K562 (cell line): Measurements from ENCODE around the gene UBR1. TPM values are rescaled to one million over a fixed set of nuclear protein-coding genes. Genes with fewer than 3 reads are reported as not detected.

Experiments used
- CXXC5 ChIP-seq: fragments of 250-450 bp; sonication (Bioruptor Pico); IDR thresholded peaks from 2 replicates; pipeline ENCODE4 v1.8.0; 2022; ENCODE audit warnings: inconsistent platforms, mild to moderate bottlenecking, moderate library complexity
- ETV5 ChIP-seq: sonication (generic); formaldehyde crosslinking; IDR thresholded peaks from 2 replicates; pipeline ENCODE4 v1.4.0; 2020; ENCODE audit warnings: low read depth, mild to moderate bottlenecking, missing genetic modification reagents
- FOXA1 ChIP-seq: fragments of 450-650 bp; IDR thresholded peaks from 2 replicates; pipeline ENCODE4 v1.6.1; 2016; ENCODE audit warnings: mild to moderate bottlenecking, borderline replicate concordance
- RBBP5 ChIP-seq: fragments of 200-600 bp; sonication (generic); IDR thresholded peaks from 2 replicates; pipeline ENCODE4 v1.6.1; 2012; ENCODE audit warnings: borderline replicate concordance, mild to moderate bottlenecking, low read length, control low read depth, inconsistent platforms; ENCODE audit not compliant: insufficient read depth, poor library complexity, severe bottlenecking
- SMAD1 ChIP-seq: fragments of 150-350 bp; IDR thresholded peaks from 2 replicates; pipeline ENCODE4 v1.6.1; 2014; ENCODE audit warnings: low read length, low read depth; ENCODE audit not compliant: partially characterized antibody
- SMAD2 ChIP-seq: fragments of 150-350 bp; IDR thresholded peaks from 2 replicates; pipeline ENCODE4 v1.6.1; 2014; ENCODE audit warnings: low read depth, mild to moderate bottlenecking, low read length
- ZNF407 ChIP-seq: fragments of 450-650 bp; IDR thresholded peaks from 2 replicates; pipeline ENCODE4 v1.6.1; 2016; ENCODE audit warnings: low read depth
- polyA plus RNA-seq, 8 experiments: library from polyadenylated mRNA; depleted of rRNA in 4 of 8; stranded (reverse) in 5 of 8; unstranded in 3 of 8; fragments of >200 nt; fragmentation: Nextera tagmentation in 2 of 8; fragmentation: Illumina TruSeq in 1 of 8; extraction: Ambion mirVana in 2 of 8; extraction: Trizol in 1 of 8; gene quantifications; 2 replicates each; pipeline versions ENCODE4 v1.2.1 to v1.2.3, GENCODE V29; 2011 to 2014; ENCODE audit warnings: inconsistent platforms in 1 of 8, missing spikeins in 1 of 8
- total RNA-seq, 7 experiments: library from RNA; depleted of rRNA in 6 of 7; stranded (reverse); fragments of >200 nt in 6 of 7; fragmentation: Illumina TruSeq in 2 of 7; extraction: Trizol in 2 of 7; gene quantifications; 2 replicates each; pipeline versions ENCODE4 v1.2.1 to v1.2.3, GENCODE V29; 2011 to 2021; ENCODE audit warnings: low replicate concordance in 1 of 7
- TF ChIP-seq, protein P1 (sequence below): sonication (generic); IDR thresholded peaks from 2 replicates; pipeline ENCODE4 v1.6.1; 2016

The UBR1 gene
- total and polyA plus RNA-seq, 9 of the 15 experiments (the other 6 are each of a cell fraction or from before 2014, with no cell fraction given), result 5.8 to 30.7 (median 15.3) TPM

DNA sequence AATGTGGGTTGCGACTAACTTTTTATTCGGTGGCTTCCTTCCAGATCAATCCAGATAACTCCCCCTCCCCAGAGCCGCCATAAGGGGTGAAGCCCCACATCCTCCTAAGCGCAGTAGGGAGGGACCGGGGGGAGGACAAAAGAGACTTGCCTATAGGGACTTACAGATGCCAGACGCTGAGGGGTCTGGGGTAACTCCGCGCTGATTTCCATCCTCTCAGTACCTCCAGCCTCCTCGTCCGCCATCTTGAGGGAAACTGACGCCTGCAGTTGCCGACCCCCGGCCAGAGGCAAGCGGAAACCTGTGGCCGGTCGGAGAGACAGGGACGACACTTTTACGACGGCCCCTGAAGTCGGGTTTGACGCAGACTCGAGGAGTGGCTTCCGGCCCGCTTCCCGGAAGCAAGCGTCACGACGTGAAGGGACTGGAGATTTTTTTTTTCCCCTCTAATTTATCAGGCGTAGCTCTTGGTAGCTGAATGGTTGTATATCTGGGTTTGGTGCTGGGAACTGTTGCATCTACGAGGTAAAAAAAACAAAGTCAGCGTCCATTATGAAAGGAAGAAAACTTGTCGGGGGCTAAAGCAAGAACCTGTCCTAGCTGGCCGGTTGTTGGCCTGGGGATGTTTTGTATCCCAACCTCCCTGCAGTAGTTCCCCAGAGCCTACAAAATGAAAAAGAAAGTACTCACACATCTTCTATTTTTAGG, at the start of gene UBR1 (continued):
- TF ChIP-seq ZNF407 (no peak), SMAD1 (peak; percentile 53), RBBP5 (peak; percentile 69), SMAD2 (no peak), ETV5 (peak; percentile 92), CXXC5 (CRISPR knock-in tag) (peak; percentile 84), FOXA1 (no peak)
- TF ChIP-seq, protein P1, sequence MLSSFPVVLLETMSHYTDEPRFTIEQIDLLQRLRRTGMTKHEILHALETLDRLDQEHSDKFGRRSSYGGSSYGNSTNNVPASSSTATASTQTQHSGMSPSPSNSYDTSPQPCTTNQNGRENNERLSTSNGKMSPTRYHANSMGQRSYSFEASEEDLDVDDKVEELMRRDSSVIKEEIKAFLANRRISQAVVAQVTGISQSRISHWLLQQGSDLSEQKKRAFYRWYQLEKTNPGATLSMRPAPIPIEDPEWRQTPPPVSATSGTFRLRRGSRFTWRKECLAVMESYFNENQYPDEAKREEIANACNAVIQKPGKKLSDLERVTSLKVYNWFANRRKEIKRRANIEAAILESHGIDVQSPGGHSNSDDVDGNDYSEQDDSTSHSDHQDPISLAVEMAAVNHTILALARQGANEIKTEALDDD, result no peak
